HL-60/S4 treated with phorbol 12-myristate 13-acetate at 8.2 ng/mL for 4 days and 3 days (cell line): ENCODE data around the gene CDK15.

Experiments used
- in situ Hi-C: fragments of 300-500 bp; cut with MboI; formaldehyde crosslinking; loops from 2 replicates; pipeline ENCODE4 v1.15.0; 2022; ENCODE audit warnings: low sequenced_read_pairs

Gene CDK15

GRCh38 chr2:201930043-201930442 lies 123.7 kb downstream of the CDK15 start:
- in situ Hi-C loops = no loop called here

- in situ Hi-C loops = no loop called here
Measured at GRCh38 chr2:201930831-201931230, 124.5 kb downstream of the CDK15 start.

- in situ Hi-C loops = no loop called here
Measured at GRCh38 chr2:201931475-201931874, 125.1 kb downstream of the CDK15 start.

GRCh38 chr2:201931951-201932350 lies 125.6 kb downstream of the CDK15 start:
- in situ Hi-C loops = no loop called here

GRCh38 chr2:201932511-201932910 lies 126.2 kb downstream of the CDK15 start:
- in situ Hi-C loops = no loop called here

GRCh38 chr2:201933792-201934237 lies 127.5 kb downstream of the CDK15 start:
- in situ Hi-C loops = no loop called here

- in situ Hi-C loops = no loop called here
Measured at GRCh38 chr2:201936817-201937216, 130.5 kb downstream of the CDK15 start.

GRCh38 chr2:201937343-201937742 lies 131.0 kb downstream of the CDK15 start:
- in situ Hi-C loops = no loop called here

- in situ Hi-C loops = no loop called here
Measured at GRCh38 chr2:201938156-201938775, 131.9 kb downstream of the CDK15 start.

- in situ Hi-C loops = no loop called here
Measured at GRCh38 chr2:201938781-201939180, 132.4 kb downstream of the CDK15 start.

- in situ Hi-C loops = no loop called here
Measured at GRCh38 chr2:201939453-201939941, 133.2 kb downstream of the CDK15 start.

GRCh38 chr2:201942531-201942930 lies 136.2 kb downstream of the CDK15 start:
- in situ Hi-C loops = no loop called here
